Endothelial cell of umbilical vein (primary cell): ENCODE measurements around the gene CCDC197. TPM values are rescaled to one million over a fixed set of nuclear protein-coding genes. Genes with fewer than 3 reads are reported as not detected.
A peak's percentile ranks its signal among the peaks of the same experiment; 100 is the strongest.

Source experiments
- BruUV-seq: library from RNA; stranded (reverse); fragments of 400-500 nt; replicated peaks from 2 replicates; lab custom pipeline; 2021; lab: Mats Ljungman, UMichigan
- CTCF ChIA-PET: fragments of 300-600, 350-600 bp; sonication (Branson Sonifier 250); formaldehyde crosslinking; loops from one replicate; lab custom pipeline; 2021; ENCODE audit warnings: antibody characterized with exemption, inconsistent platforms; lab: Charles Lee
- POLR2A ChIA-PET: fragments of 300-600, 350-600 bp; sonication (Branson Sonifier 250); formaldehyde crosslinking; loops from one replicate; lab custom pipeline; 2021; ENCODE audit warnings: antibody characterized with exemption, inconsistent platforms; lab: Charles Lee
- DNase-seq: peaks from one replicate; pipeline ENCODE4 v3.0.0-alpha.2; 2011; ENCODE audit warnings: low read depth, low spot score
- FAIRE-seq: peaks from 2 replicates; lab custom pipeline; 2011; peaks lifted over from hg19 to GRCh38; lab: Jason Lieb, UNC
- H2AFZ ChIP-seq: 2 replicates; pipeline ENCODE4 v1.6.0; 2012; ENCODE audit warnings: low read depth, low read length, control low read depth, inconsistent platforms
- H3K27ac ChIP-seq: 2 replicates; pipeline ENCODE4 v1.5.1; 2011; ENCODE audit warnings: low read depth, mild to moderate bottlenecking, control low read depth, low read length, moderate library complexity; ENCODE audit not compliant: insufficient read depth
- H3K27me3 ChIP-seq, 2 experiments: 2 replicates each; pipeline versions ENCODE4 v1.6.0 to v1.6.1; 2011; ENCODE audit warnings: low read length in 2 of 2, mixed read lengths in 1 of 2; ENCODE audit not compliant: control insufficient read depth in 2 of 2, insufficient read depth in 2 of 2
- H3K36me3 ChIP-seq, 2 experiments: 2 replicates in 1 of 2; 3 replicates in 1 of 2; pipeline ENCODE4 v1.5.1; 2011; ENCODE audit warnings: low read length in 2 of 2, mild to moderate bottlenecking in 1 of 2, moderate library complexity in 1 of 2; ENCODE audit not compliant: control insufficient read depth in 2 of 2, insufficient read depth in 2 of 2; ENCODE audit errors: extremely low read depth in 1 of 2
- H3K4me1 ChIP-seq: 3 replicates; pipeline ENCODE4 v1.5.1; 2011; ENCODE audit warnings: mild to moderate bottlenecking, low read length; ENCODE audit not compliant: control insufficient read depth, insufficient read depth; ENCODE audit errors: extremely low read depth
- H3K4me2 ChIP-seq: 2 replicates; pipeline ENCODE4 v1.6.1; 2011; ENCODE audit warnings: low read length, control low read depth, mixed read lengths; ENCODE audit not compliant: insufficient read depth
- H3K4me3 ChIP-seq, 3 experiments: fragments of 200-600 bp in 1 of 3; sonication (generic), shearing (Covaris generic) in 1 of 3; replicated peaks in 1 of 3; 2 replicates each; pipeline ENCODE4 v1.5.1; 2011 to 2016; ENCODE audit warnings: control low read depth in 3 of 3, low read length in 3 of 3, mild to moderate bottlenecking in 2 of 3, inconsistent platforms in 1 of 3, low read depth in 1 of 3, moderate library complexity in 1 of 3; ENCODE audit not compliant: insufficient read depth in 1 of 3
- H3K79me2 ChIP-seq: 2 replicates; pipeline ENCODE4 v1.6.0; 2012; ENCODE audit warnings: low read length, inconsistent platforms; ENCODE audit not compliant: control insufficient read depth, insufficient read depth
- H3K9ac ChIP-seq: replicated peaks from 2 replicates; pipeline ENCODE3; 2011; ENCODE audit warnings: low read length, control low read depth; ENCODE audit not compliant: insufficient read depth; ENCODE audit errors: extremely low read depth
- H3K9me1 ChIP-seq: replicated peaks from 3 replicates; pipeline ENCODE4 v1.6.0; 2011; ENCODE audit warnings: mild to moderate bottlenecking, low read length; ENCODE audit not compliant: control insufficient read depth, insufficient read depth; ENCODE audit errors: extremely low read depth
- H3K9me3 ChIP-seq: replicated peaks from 2 replicates; pipeline ENCODE4 v1.5.1; 2012; ENCODE audit warnings: low read length, inconsistent platforms; ENCODE audit not compliant: control insufficient read depth, insufficient read depth
- H4K20me1 ChIP-seq: replicated peaks from 2 replicates; pipeline ENCODE3; 2011; ENCODE audit warnings: mild to moderate bottlenecking, low read length; ENCODE audit not compliant: control insufficient read depth, insufficient read depth; ENCODE audit errors: extremely low read depth
- EZH2 ChIP-seq: IDR thresholded peaks from 2 replicates; pipeline ENCODE4 v1.6.1; 2012; ENCODE audit warnings: borderline replicate concordance, low read depth, mild to moderate bottlenecking, moderate library complexity, low read length, inconsistent platforms; ENCODE audit not compliant: severe bottlenecking
- GATA2 ChIP-seq: IDR thresholded peaks from 2 replicates; pipeline ENCODE4 v1.7.0; 2011; ENCODE audit warnings: low read depth, mild to moderate bottlenecking, moderate library complexity, mixed read lengths, low read length; ENCODE audit not compliant: insufficient read length, insufficient read depth
- JUN ChIP-seq: IDR thresholded peaks from 2 replicates; pipeline ENCODE4 v1.6.1; 2011; ENCODE audit warnings: borderline replicate concordance, low read depth; ENCODE audit not compliant: insufficient read length, insufficient read depth
- MYC ChIP-seq: IDR thresholded peaks from one replicate; pipeline ENCODE4 v1.6.1; 2011; ENCODE audit warnings: mild to moderate bottlenecking, low read depth, low read length
- POLR2A ChIP-seq: IDR thresholded peaks from 2 replicates; pipeline ENCODE4 v1.6.1; 2012; ENCODE audit warnings: low read depth, mild to moderate bottlenecking, control low read depth, low read length
- dilution Hi-C: fragments of 300-500 bp; cut with MboI; formaldehyde crosslinking; loops from one replicate; pipeline ENCODE4 v1.15.0; 2019; ENCODE audit warnings: low sequenced_read_pairs; ENCODE audit not compliant: extremely low pct_ligation_motif_present
- intact Hi-C: fragments of 100-400 bp; cut with micrococcal nuclease; formaldehyde crosslinking; loops from one replicate; pipeline ENCODE4 v1.10.0; 2022
- polyA plus RNA-seq, 4 experiments: library from polyadenylated mRNA; depleted of rRNA in 3 of 4; stranded (reverse) in 3 of 4; unstranded in 1 of 4; fragments of >200 nt; gene quantifications; 2 replicates each; pipeline versions ENCODE4 v1.2.1 to v1.2.3, GENCODE V29; 2011 to 2012; ENCODE audit warnings: missing spikeins in 1 of 4
- total RNA-seq: library from RNA; stranded (reverse); gene quantifications from 2 replicates; pipeline ENCODE4 v1.2.3, GENCODE V29; 2021
- TF ChIP-seq, protein P1 (sequence below): IDR thresholded peaks from 2 replicates; pipeline ENCODE4 v1.6.1; 2011; ENCODE audit not compliant: insufficient read depth, insufficient read length
- TF ChIP-seq, protein P2 (sequence below), 2 donors: IDR thresholded peaks; 1 replicate in 1 of 2; 2 replicates in 1 of 2; pipeline ENCODE4 v1.5.1; 2011; ENCODE audit warnings: low read length in 2 of 2, mild to moderate bottlenecking in 2 of 2, moderate library complexity in 2 of 2, control low read depth in 1 of 2, inconsistent platforms in 1 of 2, low read depth in 1 of 2; ENCODE audit not compliant: insufficient read depth in 1 of 2; ENCODE audit errors: extremely low read depth in 1 of 2

CCDC197 gene
- total and polyA plus RNA-seq, 2 donors (not counting 3 experiments of a cell fraction or from before 2014, with no cell fraction given), result not detected

DNA sequence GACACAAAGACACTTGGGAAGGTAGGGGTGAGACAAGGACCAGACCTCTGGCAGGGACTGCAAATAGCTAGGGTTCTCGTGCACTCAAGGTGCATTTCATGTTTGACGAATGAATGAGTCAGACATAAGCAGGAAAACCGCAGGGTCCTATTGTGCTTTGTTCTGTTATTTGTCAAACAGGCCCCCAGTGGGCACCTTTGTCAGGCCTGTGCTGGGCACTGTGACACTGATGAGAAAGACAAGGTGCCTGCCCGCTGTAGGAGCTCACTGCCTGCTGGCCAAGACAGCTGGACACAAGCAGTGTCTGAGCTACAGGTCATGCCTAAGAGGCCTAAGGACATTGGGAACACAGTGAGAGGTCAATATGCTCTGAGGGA, 31.3 kb downstream of the CCDC197 start:
- H3K4me1 ChIP-seq, result peaks cover 10% of the 10 kb centered on the region
- no TSS peak for BruUV-seq
- dilution Hi-C loops (no loop called here), intact Hi-C loops (no loop called here)
- ChIA-PET CTCF (interaction anchor here (0.9 to 2.7 kb wide), 8 partner anchors 8 to 147 kb away, joined by 3 to 30 read pairs (median 10); partner anchors contain the start of gene IFI27L2), POLR2A (no interaction called here)
- no peaks in the 10 kb centered on the region for H3K36me3 ChIP-seq
- H4K20me1 ChIP-seq, result no peaks in the 10 kb centered on the region
- TF ChIP-seq POLR2A (no peak), MYC (no peak), EZH2 (no peak), GATA2 (no peak), JUN (no peak)
- TF ChIP-seq, protein P1, sequence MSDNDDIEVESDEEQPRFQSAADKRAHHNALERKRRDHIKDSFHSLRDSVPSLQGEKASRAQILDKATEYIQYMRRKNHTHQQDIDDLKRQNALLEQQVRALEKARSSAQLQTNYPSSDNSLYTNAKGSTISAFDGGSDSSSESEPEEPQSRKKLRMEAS, result no peak
- TF ChIP-seq, protein P2, sequence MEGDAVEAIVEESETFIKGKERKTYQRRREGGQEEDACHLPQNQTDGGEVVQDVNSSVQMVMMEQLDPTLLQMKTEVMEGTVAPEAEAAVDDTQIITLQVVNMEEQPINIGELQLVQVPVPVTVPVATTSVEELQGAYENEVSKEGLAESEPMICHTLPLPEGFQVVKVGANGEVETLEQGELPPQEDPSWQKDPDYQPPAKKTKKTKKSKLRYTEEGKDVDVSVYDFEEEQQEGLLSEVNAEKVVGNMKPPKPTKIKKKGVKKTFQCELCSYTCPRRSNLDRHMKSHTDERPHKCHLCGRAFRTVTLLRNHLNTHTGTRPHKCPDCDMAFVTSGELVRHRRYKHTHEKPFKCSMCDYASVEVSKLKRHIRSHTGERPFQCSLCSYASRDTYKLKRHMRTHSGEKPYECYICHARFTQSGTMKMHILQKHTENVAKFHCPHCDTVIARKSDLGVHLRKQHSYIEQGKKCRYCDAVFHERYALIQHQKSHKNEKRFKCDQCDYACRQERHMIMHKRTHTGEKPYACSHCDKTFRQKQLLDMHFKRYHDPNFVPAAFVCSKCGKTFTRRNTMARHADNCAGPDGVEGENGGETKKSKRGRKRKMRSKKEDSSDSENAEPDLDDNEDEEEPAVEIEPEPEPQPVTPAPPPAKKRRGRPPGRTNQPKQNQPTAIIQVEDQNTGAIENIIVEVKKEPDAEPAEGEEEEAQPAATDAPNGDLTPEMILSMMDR (IDR thresholded peaks at IDR 0.05; ENCODE audit: extremely low read depth in 1 of 2, insufficient read depth in 1 of 2, low read depth in 1 of 2, low read length in 2 of 2), result no peak
- H2AFZ ChIP-seq, result no peak overlapping the region
- no peaks in the 10 kb centered on the region for H3K27me3 ChIP-seq
- DNase-seq (no peak), FAIRE-seq (peak; percentile 80)
- H3K9me3 ChIP-seq, result no peaks in the 10 kb centered on the region
- no peak overlapping the region for H3K9ac ChIP-seq
- H3K4me3 ChIP-seq, result no peak overlapping the region
- H3K4me2 ChIP-seq, result no peak overlapping the region
- no peaks in the 10 kb centered on the region for H3K9me1 ChIP-seq
- H3K79me2 ChIP-seq, result no peaks in the 10 kb centered on the region
- H3K27ac ChIP-seq, result no peak overlapping the region
